CD4-positive, alpha-beta memory T cell (primary cell): ENCODE results near the gene SYT1. TPM values are rescaled to one million over a fixed set of nuclear protein-coding genes. Genes with fewer than 3 reads are reported as not detected.
"Not testable (repeated sequence)": the region's sequence is repeated elsewhere in the genome, so short reads cannot be mapped to it uniquely, and the experiment has no call there.

Experiments
- CTCF ChIA-PET: fragments of 350-600 bp; sonication (Branson Sonifier 250); formaldehyde crosslinking; loops from one replicate; lab custom pipeline; 2021; ENCODE audit warnings: inconsistent platforms; ENCODE audit not compliant: partially characterized antibody; lab: Charles Lee
- POLR2A ChIA-PET: fragments of 350-600 bp; sonication (Branson Sonifier 250); formaldehyde crosslinking; loops from one replicate; lab custom pipeline; 2021; ENCODE audit not compliant: partially characterized antibody; lab: Charles Lee
- DNase-seq, 5 donors: peaks; one replicate each; pipeline versions ENCODE4 v3.0.0 to v3.0.0-alpha.2; 2020 to 2022; ENCODE audit warnings: mixed read lengths in 1 of 5
- H3K27ac ChIP-seq: one replicate; pipeline ENCODE4 v1.7.0; 2013; ENCODE audit warnings: low read depth, low read length
- H3K27me3 ChIP-seq: 2 replicates; pipeline ENCODE4 v1.7.0; 2013; ENCODE audit warnings: mild to moderate bottlenecking, low read length, moderate library complexity; ENCODE audit not compliant: insufficient read depth
- H3K36me3 ChIP-seq: 2 replicates; pipeline ENCODE4 v1.7.0; 2013; ENCODE audit warnings: mild to moderate bottlenecking, low read length, moderate library complexity; ENCODE audit not compliant: insufficient read depth
- H3K4me1 ChIP-seq: 2 replicates; pipeline ENCODE4 v1.7.0; 2013; ENCODE audit warnings: mild to moderate bottlenecking, low read length, moderate library complexity; ENCODE audit not compliant: insufficient read depth
- H3K4me3 ChIP-seq, 2 donors: one replicate each; pipeline ENCODE4 v1.7.0; 2013; ENCODE audit warnings: low read length in 2 of 2, mild to moderate bottlenecking in 1 of 2
- H3K9me3 ChIP-seq, 2 donors: one replicate each; pipeline ENCODE4 v1.7.0; 2013; ENCODE audit warnings: low read length in 2 of 2, control low read depth in 1 of 2; ENCODE audit not compliant: control insufficient read depth in 1 of 2
- H3K27ac Mint-ChIP-seq, 7 donors: one replicate each; pipeline ENCODE4 v1.8.0; 2020 to 2021; ENCODE audit warnings: mixed read lengths in 7 of 7, mild to moderate bottlenecking in 6 of 7, inconsistent platforms in 3 of 7, moderate library complexity in 3 of 7
- H3K27me3 Mint-ChIP-seq, 2 donors: one replicate each; pipeline ENCODE4 v1.8.0; 2020 to 2021; ENCODE audit warnings: mixed read lengths in 2 of 2
- H3K36me3 Mint-ChIP-seq, 2 donors: one replicate each; pipeline ENCODE4 v1.8.0; 2020 to 2021; ENCODE audit warnings: mixed read lengths in 2 of 2, inconsistent platforms in 1 of 2, mild to moderate bottlenecking in 1 of 2
- H3K4me1 Mint-ChIP-seq, 4 donors: one replicate each; pipeline ENCODE4 v1.8.0; 2020 to 2021; ENCODE audit warnings: mixed read lengths in 4 of 4, mild to moderate bottlenecking in 1 of 4
- H3K4me3 Mint-ChIP-seq, 8 donors: one replicate each; pipeline ENCODE4 v1.8.0; 2020 to 2021; ENCODE audit warnings: mixed read lengths in 8 of 8, mild to moderate bottlenecking in 7 of 8, moderate library complexity in 6 of 8, inconsistent platforms in 3 of 8
- H3K9me3 Mint-ChIP-seq, 8 donors: one replicate each; pipeline ENCODE4 v1.8.0; 2020 to 2021; ENCODE audit warnings: mixed read lengths in 8 of 8, mild to moderate bottlenecking in 5 of 8, inconsistent platforms in 3 of 8, moderate library complexity in 1 of 8
- intact Hi-C: fragments of 100-400 bp; cut with micrococcal nuclease; formaldehyde crosslinking; loops from one replicate; pipeline ENCODE4 v1.15.1; 2023
- polyA plus RNA-seq, 2 donors: library from polyadenylated mRNA; unstranded; fragments of 300-500 nt; fragmentation: Illumina TruSeq; gene quantifications; one replicate each; pipeline ENCODE4 v1.2.3, GENCODE V29; 2021
- total RNA-seq, 2 experiments: library from RNA; stranded (reverse); gene quantifications; one replicate each; pipeline ENCODE4 v1.2.3, GENCODE V29; 2021

Gene SYT1
- total and polyA plus RNA-seq, 4 experiments from 2014 or later: not detected

GRCh38 chr12:79203058-79203647, 338.6 kb downstream of the SYT1 start:
- no peaks in the 10 kb centered on the region for H3K36me3 Mint-ChIP-seq
- ChIA-PET CTCF (no interaction called here), POLR2A (no interaction called here)
- H3K9me3 Mint-ChIP-seq: peaks cover 0 to 8% (median 5%) of the 10 kb centered on the region in 8 donors
- H3K4me1 Mint-ChIP-seq: no peaks in the 10 kb centered on the region
- DNase-seq: no peak
- Histone ChIP-seq H3K27ac (no peak overlapping the region), H3K36me3 (no peaks in the 10 kb centered on the region), H3K9me3 (no peaks in the 10 kb centered on the region), H3K4me3 (no peak overlapping the region), H3K4me1 (no peaks in the 10 kb centered on the region), H3K27me3 (no peaks in the 10 kb centered on the region)
- no peaks in the 10 kb centered on the region for H3K27me3 Mint-ChIP-seq
- no peak overlapping the region for H3K27ac Mint-ChIP-seq
- no peak overlapping the region for H3K4me3 Mint-ChIP-seq
- intact Hi-C loops: no loop called here

DNA sequence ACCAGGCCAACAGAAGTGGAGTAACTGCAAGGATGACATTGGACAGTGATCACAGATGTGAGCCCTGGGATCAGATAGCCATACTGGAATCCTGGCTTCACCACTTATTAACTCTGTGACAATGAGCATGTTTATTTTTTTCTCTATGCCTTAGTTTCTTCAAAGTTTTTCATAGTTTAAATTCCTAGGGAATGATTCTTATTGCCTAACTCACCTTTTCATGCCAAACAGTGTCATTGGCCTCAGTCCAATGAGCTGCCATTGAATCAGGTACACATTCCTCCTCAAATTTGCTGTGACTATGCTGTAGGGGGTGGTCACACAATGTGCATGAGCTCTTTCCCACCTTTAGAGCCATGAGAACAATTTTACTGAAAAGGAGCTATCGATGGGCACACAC, 342.3 kb downstream of the SYT1 start:
- no peaks in the 10 kb centered on the region for H3K27me3 ChIP-seq
- H3K4me1 ChIP-seq: no peaks in the 10 kb centered on the region
- no peaks in the 10 kb centered on the region for H3K9me3 ChIP-seq
- no peak overlapping the region for H3K4me3 ChIP-seq
- no peaks in the 10 kb centered on the region for H3K36me3 ChIP-seq
- Mint-ChIP-seq H3K27me3 (no peaks in the 10 kb centered on the region), H3K4me1 (no peaks in the 10 kb centered on the region), H3K9me3 (peaks cover 0 to 12% (median 6%) of the 10 kb centered on the region in 8 donors), H3K4me3 (no peak overlapping the region), H3K36me3 (no peaks in the 10 kb centered on the region), H3K27ac (no peak overlapping the region)
- intact Hi-C loops: no loop called here
- H3K27ac ChIP-seq: no peak overlapping the region
- DNase-seq: no peak
- ChIA-PET POLR2A (no interaction called here), CTCF (no interaction called here)

- H3K27ac Mint-ChIP-seq, H3K27me3 ChIP-seq, H3K4me3 ChIP-seq, DNase-seq, H3K9me3 ChIP-seq, H3K4me3 Mint-ChIP-seq, CTCF ChIA-PET, H3K36me3 ChIP-seq, POLR2A ChIA-PET, H3K4me1 ChIP-seq, intact Hi-C loops, H3K36me3 Mint-ChIP-seq, H3K27me3 Mint-ChIP-seq, H3K27ac ChIP-seq, H3K4me1 Mint-ChIP-seq: not testable (repeated sequence)
- peaks cover 0 to 18% (median 7%) of the 10 kb centered on the region in 8 donors for H3K9me3 Mint-ChIP-seq
These were observed 345.8 kb downstream of the SYT1 start for GRCh38 chr12:79210403-79210802.

DNA sequence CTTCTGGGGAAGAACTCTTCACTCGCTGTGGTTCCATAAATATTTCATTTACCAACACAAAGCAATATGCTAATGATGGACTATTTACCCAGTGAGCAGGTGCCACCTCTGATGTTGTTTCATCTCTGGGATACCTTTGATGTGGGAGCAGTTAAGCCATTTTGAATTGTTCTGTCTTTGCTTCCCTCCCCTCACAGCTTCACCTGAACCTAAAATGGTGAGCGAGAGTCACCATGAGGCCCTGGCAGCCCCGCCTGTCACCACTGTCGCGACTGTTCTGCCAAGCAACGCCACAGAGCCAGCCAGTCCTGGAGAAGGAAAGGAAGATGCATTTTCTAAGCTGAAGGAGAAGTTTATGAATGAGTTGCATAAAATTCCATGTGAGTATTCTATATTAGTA, 352.7 kb downstream of the SYT1 start:
- no peaks in the 10 kb centered on the region for H3K36me3 Mint-ChIP-seq
- H3K4me1 Mint-ChIP-seq: no peaks in the 10 kb centered on the region
- Histone ChIP-seq H3K27ac (no peak overlapping the region), H3K4me1 (no peaks in the 10 kb centered on the region), H3K9me3 (no peaks in the 10 kb centered on the region), H3K36me3 (no peaks in the 10 kb centered on the region), H3K4me3 (no peak overlapping the region), H3K27me3 (no peaks in the 10 kb centered on the region)
- no peak overlapping the region for H3K27ac Mint-ChIP-seq
- intact Hi-C loops: no loop called here
- POLR2A ChIA-PET: no interaction called here
- no peaks in the 10 kb centered on the region for H3K27me3 Mint-ChIP-seq
- CTCF ChIA-PET: no interaction called here
- H3K4me3 Mint-ChIP-seq: no peak overlapping the region
- H3K9me3 Mint-ChIP-seq: peaks cover 0 to 26% (median 5%) of the 10 kb centered on the region in 8 donors
- DNase-seq: no peak

- Mint-ChIP-seq H3K9me3 (peaks cover 5 to 38% (median 11%) of the 10 kb centered on the region in 8 donors), H3K36me3 (no peaks in the 10 kb centered on the region), H3K4me1 (no peaks in the 10 kb centered on the region), H3K4me3 (no peak overlapping the region), H3K27ac (no peak overlapping the region), H3K27me3 (no peaks in the 10 kb centered on the region)
- POLR2A ChIA-PET: no interaction called here
- Histone ChIP-seq H3K9me3 (no peaks in the 10 kb centered on the region), H3K27me3 (no peaks in the 10 kb centered on the region), H3K27ac (no peak overlapping the region), H3K36me3 (no peaks in the 10 kb centered on the region), H3K4me3 (no peak overlapping the region), H3K4me1 (no peaks in the 10 kb centered on the region)
- intact Hi-C loops: no loop called here
- CTCF ChIA-PET: no interaction called here
- no peak for DNase-seq
These were observed 358.6 kb downstream of the SYT1 start for GRCh38 chr12:79223210-79223609.

GRCh38 chr12:79223761-79224160, 359.2 kb downstream of the SYT1 start:
- POLR2A ChIA-PET: no interaction called here
- no peaks in the 10 kb centered on the region for H3K27me3 ChIP-seq
- H3K4me3 Mint-ChIP-seq: no peak overlapping the region

GRCh38 chr12:79227091-79227490, 362.5 kb downstream of the SYT1 start:
- Mint-ChIP-seq H3K4me3 (no peak overlapping the region), H3K27me3 (no peaks in the 10 kb centered on the region), H3K36me3 (no peaks in the 10 kb centered on the region), H3K27ac (no peak overlapping the region), H3K9me3 (peaks cover 7 to 32% (median 11%) of the 10 kb centered on the region in 8 donors), H3K4me1 (no peaks in the 10 kb centered on the region)
- H3K4me3 ChIP-seq: no peak overlapping the region
- ChIA-PET CTCF (no interaction called here), POLR2A (no interaction called here)
- no peaks in the 10 kb centered on the region for H3K36me3 ChIP-seq
- no peak for DNase-seq
- H3K9me3 ChIP-seq: no peaks in the 10 kb centered on the region
- H3K27me3 ChIP-seq: no peaks in the 10 kb centered on the region
- intact Hi-C loops: no loop called here
- no peak overlapping the region for H3K27ac ChIP-seq
- H3K4me1 ChIP-seq: no peaks in the 10 kb centered on the region

More at GRCh38 chr12:79223761-79224160, 359.2 kb downstream of the SYT1 start:
- CTCF ChIA-PET: no interaction called here
- Histone ChIP-seq H3K27ac (no peak overlapping the region), H3K9me3 (no peaks in the 10 kb centered on the region), H3K36me3 (no peaks in the 10 kb centered on the region), H3K4me3 (no peak overlapping the region), H3K4me1 (no peaks in the 10 kb centered on the region)
- Mint-ChIP-seq H3K36me3 (no peaks in the 10 kb centered on the region), H3K4me1 (no peaks in the 10 kb centered on the region), H3K9me3 (peaks cover 7 to 43% (median 12%) of the 10 kb centered on the region in 8 donors), H3K27me3 (no peaks in the 10 kb centered on the region), H3K27ac (no peak overlapping the region)
- intact Hi-C loops: no loop called here
- no peak for DNase-seq

GRCh38 chr12:79227646-79228045, 363.1 kb downstream of the SYT1 start:
- Mint-ChIP-seq H3K27ac (no peak overlapping the region), H3K9me3 (peaks cover 4 to 31% (median 10%) of the 10 kb centered on the region in 8 donors), H3K27me3 (no peaks in the 10 kb centered on the region), H3K4me3 (no peak overlapping the region), H3K4me1 (no peaks in the 10 kb centered on the region), H3K36me3 (no peaks in the 10 kb centered on the region)
- no peak for DNase-seq
- Histone ChIP-seq H3K27me3 (no peaks in the 10 kb centered on the region), H3K4me3 (no peak overlapping the region), H3K4me1 (no peaks in the 10 kb centered on the region), H3K27ac (no peak overlapping the region), H3K9me3 (no peaks in the 10 kb centered on the region), H3K36me3 (no peaks in the 10 kb centered on the region)
- POLR2A ChIA-PET: no interaction called here
- CTCF ChIA-PET: no interaction called here
- intact Hi-C loops: no loop called here
